HG02759 (cell line): ENCODE data around the gene SCRN1.
A peak's percentile ranks its signal among the peaks of the same experiment; 100 is the strongest.

ENCODE experiments used
- ATAC-seq: cut with Tn5 transposase; IDR thresholded peaks from one replicate; pipeline ENCODE4 v1.9.1; 2021; ENCODE audit warnings: mild to moderate bottlenecking, moderate library complexity; ENCODE audit not compliant: unreplicated experiment

Gene SCRN1

GRCh38 chr7:29935111-29935510 is 54.5 kb downstream of the SCRN1 start:
- ATAC-seq = no peak

- no peak for ATAC-seq
Measured at GRCh38 chr7:29929018-29929807, 60.4 kb downstream of the SCRN1 start.

DNA sequence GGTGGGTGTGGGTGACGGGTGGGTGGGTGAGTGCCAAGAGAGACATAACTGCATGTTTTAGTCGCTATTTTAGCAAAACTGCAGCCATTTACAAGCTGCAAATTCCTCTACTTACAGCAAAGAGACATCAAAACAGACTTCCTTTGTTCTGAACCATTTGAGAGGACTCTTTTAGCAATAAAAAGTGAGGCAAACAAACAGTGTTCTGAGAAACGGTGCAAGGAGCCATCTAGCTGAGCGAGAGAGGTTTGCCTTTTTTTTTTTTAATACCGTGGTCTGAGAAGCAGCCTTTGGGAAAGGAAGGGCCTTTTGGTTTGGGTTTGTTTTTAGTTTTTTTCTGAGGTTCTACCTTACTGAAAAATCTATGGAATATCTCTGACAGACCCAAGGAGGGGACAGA is 62.9 kb downstream of the SCRN1 start:
- no peak for ATAC-seq

DNA sequence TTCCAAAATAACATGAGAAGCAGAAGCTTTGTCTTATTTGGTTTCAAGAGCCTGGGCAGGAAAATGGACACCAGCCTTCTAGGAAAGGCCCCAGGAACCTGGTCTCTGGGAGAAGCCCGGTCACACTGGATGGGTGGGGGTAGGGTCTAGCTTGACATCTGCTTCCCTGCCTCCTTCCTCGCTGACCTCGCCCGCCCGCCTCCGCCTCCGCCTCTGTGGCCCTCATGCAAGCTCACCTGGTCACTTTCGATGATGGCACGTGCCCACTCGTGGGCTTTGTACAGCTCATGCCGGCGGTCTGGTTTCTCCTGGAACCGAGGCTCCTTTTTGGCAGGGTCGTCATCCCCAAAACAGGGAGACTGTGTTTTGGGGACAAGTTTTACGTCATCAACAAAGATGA is 63.4 kb downstream of the SCRN1 start:
- no peak for ATAC-seq

DNA sequence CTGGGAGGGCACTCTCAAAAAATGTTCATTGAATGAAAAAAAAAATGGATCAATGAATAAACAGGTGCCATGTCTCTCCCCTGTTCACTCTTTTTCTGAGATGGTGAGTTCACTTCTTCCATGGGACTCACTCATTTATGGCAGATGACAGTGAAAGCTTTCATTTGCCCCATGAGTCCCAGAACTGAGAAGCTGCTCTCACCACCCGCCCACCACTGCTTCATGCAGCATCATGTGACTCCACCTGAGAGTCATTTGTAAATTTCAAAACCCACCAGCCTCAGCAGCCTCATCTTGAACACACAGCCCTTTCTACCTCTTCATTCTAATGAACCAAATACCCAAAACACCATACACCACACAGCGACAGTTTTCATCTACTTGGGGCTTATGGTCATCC is 64.9 kb downstream of the SCRN1 start:
- no peak for ATAC-seq

GRCh38 chr7:29924006-29924405 is 65.6 kb downstream of the SCRN1 start:
- ATAC-seq = no peak

- ATAC-seq = no peak
Measured at GRCh38 chr7:29922921-29923700, 66.5 kb downstream of the SCRN1 start.

- peak; percentile 87 for ATAC-seq
Measured at GRCh38 chr7:29921404-29922010, 68.1 kb downstream of the SCRN1 start.

GRCh38 chr7:29920491-29920890 is 69.1 kb downstream of the SCRN1 start:
- ATAC-seq = no peak

DNA sequence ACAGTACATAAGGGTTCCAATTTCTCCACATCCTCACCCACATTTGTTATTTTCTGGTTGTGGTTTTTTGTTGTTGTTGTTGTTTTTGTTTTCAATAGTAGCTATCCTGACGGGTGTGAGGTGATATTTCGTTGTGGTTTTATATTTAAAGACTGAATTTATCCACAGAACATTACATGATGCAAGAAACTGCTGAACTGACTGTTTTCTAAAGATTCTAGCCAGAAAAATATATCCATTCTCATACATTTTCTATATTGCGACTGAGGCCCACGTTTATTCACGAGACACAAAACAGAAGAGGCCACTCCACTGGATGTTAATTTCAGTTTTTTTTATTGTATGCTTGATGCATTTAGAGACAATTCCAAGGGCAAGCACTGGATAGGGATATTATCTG is 69.8 kb downstream of the SCRN1 start:
- no peak for ATAC-seq

DNA sequence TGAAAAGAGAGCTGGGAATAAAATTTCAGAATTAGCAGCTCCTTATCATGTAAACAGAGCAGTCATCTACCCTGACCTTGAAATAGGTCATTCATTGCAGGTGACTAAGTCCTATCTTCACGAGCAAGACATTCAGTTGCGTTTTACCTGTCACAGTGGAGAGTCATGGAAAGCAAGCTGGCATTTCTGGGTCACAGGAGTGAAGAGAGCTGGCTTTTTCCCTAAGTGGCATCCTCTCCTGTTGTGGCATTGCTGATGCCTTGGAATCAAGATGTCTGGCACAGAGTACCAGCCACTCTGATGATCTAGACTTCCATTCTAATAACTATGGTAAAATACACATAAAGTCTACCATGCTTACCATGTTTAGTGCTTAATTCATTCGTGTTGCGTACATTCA is 70.8 kb downstream of the SCRN1 start:
- ATAC-seq = no peak

GRCh38 chr7:29917641-29918040 is 72.0 kb downstream of the SCRN1 start:
- ATAC-seq = no peak

GRCh38 chr7:29915481-29916215 is 74.0 kb downstream of the SCRN1 start:
- no peak for ATAC-seq

- no peak for ATAC-seq
Measured at GRCh38 chr7:29914180-29914579, 75.4 kb downstream of the SCRN1 start.

DNA sequence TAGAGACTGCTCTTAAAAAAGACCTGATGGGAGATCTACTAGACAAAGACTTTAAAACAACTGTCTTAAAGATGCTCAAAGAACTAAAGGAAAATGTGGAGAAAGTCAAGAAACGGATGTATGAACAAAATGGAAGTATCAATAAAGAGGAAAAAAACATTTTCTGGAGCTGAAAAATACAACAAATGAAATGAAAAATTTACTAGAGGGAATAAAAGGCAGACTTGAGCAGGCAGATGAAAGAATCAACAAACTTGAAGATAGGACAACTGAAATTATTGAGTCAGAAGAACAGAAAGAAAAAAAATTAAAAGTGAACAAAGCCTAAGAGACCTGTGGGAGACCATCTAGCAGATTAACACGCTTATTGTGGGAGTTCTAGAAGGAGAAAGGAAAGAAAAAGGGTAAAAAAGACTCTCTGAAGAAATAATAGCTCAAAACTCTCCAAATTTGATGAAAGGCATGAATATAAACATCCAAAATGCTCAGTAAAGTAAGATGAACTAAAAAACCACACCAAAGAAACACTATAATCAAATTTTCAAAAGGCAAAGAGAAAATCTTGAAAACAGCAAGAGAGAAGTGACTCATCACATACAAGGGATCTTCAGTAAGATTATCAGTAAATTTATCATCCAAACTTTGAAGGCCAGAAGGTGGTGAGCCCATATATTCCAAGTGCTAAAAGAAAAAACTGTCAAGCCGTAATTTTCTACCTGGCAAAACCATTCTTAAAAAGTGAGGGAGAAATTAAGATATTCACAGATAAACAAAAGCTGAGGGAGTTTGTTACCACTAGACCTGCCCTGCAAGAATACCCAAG is 83.2 kb downstream of the SCRN1 start:
- ATAC-seq = no peak

- ATAC-seq = no peak
Measured at GRCh38 chr7:29900745-29901144, 88.9 kb downstream of the SCRN1 start.

- no peak for ATAC-seq
Measured at GRCh38 chr7:29898301-29898700, 91.3 kb downstream of the SCRN1 start.

GRCh38 chr7:29896685-29897411 is 92.8 kb downstream of the SCRN1 start:
- ATAC-seq = no peak

DNA sequence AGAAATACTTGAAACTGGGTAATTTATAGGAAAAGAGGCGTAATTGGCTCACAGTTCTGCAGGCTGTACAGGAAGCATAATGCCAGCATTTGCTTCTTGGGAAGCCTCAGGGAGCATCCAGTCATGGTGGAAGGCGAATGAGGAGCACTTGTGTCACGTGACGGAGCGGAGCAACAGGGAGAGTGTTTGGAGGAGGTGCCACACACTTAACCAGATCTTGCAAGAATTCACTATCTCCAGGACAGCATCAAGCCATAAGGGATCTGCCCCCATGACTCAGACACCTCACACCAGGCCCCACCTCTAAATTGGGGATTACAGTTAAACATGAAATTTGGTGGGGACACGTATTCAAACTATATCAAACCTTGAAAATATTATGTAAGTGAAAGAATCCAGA is 94.0 kb downstream of the SCRN1 start:
- no peak for ATAC-seq

DNA sequence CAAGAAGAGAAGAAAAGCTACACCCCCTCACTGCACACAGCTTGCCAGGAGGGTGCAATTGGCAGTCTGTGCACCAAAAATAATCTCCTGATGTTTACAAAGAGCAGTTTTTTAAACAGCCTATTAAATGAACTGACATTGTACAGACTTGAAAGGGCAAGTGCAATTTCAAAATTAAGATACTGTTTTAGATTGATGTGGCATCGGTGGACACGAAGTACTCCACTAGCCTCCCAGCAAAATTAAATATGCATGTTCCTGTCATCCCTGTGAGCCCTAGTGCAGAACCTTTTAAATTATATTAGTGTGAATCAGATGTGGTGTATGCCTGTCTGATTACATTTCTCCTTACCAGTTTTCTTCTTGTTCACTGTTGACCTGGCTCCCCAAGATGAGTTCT is 95.3 kb downstream of the SCRN1 start:
- no peak for ATAC-seq
